Measurements from ENCODE around the gene XRCC1. TPM values are rescaled to one million over a fixed set of nuclear protein-coding genes. Genes with fewer than 3 reads are reported as not detected.
A peak's percentile ranks its signal among the peaks of the same experiment; 100 is the strongest.

The XRCC1 gene
- total and polyA plus RNA-seq, 11 donors = 11.2 to 21.3 (median 16.6) TPM

DNA sequence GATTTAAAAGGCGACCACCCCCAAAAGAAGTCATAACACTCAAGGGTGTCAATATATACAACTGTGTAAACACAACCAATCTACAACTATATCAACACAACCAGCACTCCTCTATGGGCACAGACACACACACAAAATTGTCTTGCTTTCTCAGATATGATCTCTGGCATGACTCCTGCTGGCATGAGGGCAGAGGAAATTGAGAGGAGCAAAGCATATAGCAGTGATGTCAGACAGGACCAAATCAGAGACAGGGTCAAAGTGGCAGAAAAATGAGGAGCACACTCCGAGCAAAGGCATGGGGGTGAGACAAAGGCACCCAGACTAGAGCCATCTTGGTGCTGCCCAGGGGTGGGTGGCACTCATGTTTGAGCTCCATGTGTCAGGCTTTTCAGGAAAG is 11.0 kb upstream of the XRCC1 start:
- intact Hi-C loops (cut with DNase I) = no loop called here

DNA sequence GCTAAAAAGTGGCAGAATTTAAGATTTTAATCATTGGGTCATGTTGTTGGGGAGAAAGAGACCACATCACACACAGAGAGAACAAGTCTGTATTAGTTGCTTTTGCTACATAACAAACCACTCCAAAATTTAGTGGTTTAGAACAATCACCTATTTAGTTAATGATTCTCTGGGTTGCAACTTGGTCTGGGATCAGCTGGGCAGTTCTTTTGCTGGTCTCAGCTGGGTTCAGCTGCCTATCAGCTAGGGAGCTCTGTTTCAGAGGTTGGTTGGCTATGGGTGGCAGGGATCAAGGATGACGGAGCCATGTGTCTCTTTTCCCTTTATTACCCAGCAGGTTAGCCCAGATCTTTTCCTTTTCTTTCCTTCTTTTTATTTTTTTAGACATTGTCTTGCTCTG is 9.2 kb upstream of the XRCC1 start:
- Histone ChIP-seq H3K4me1 (peaks cover 0 to 30% (median 5%) of the 10 kb centered on the region in 12 donors), H3K9me3 (no peaks in the 10 kb centered on the region), H3K27ac (peak overlapping the region in 1 of 12 donors; percentile 49), H3K4me3 (no peak overlapping the region), H3K36me3 (peaks cover 0 to 38% (median 9%) of the 10 kb centered on the region in 9 donors), H3K27me3 (no peaks in the 10 kb centered on the region)
- intact Hi-C loops (cut with DNase I) = no loop called here
- no peak for DNase-seq
- no peak for ATAC-seq
- 92 to 100% (median 100%) methylated on average over 1 of the region's 1 CpG for WGBS, 4 donors
- TF ChIP-seq, protein P1, sequence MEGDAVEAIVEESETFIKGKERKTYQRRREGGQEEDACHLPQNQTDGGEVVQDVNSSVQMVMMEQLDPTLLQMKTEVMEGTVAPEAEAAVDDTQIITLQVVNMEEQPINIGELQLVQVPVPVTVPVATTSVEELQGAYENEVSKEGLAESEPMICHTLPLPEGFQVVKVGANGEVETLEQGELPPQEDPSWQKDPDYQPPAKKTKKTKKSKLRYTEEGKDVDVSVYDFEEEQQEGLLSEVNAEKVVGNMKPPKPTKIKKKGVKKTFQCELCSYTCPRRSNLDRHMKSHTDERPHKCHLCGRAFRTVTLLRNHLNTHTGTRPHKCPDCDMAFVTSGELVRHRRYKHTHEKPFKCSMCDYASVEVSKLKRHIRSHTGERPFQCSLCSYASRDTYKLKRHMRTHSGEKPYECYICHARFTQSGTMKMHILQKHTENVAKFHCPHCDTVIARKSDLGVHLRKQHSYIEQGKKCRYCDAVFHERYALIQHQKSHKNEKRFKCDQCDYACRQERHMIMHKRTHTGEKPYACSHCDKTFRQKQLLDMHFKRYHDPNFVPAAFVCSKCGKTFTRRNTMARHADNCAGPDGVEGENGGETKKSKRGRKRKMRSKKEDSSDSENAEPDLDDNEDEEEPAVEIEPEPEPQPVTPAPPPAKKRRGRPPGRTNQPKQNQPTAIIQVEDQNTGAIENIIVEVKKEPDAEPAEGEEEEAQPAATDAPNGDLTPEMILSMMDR (IDR thresholded peaks at IDR 0.05) = no peak
- no peak for TF ChIP-seq POLR2A (IDR thresholded peaks at IDR 0.05)

More for the DNA sequence above, 11.0 kb upstream of the XRCC1 start:
- Histone ChIP-seq H3K9me3 (no peaks in the 10 kb centered on the region), H3K36me3 (peaks cover 0 to 54% (median 24%) of the 10 kb centered on the region in 9 donors), H3K4me3 (no peak overlapping the region), H3K27me3 (no peaks in the 10 kb centered on the region), H3K4me1 (peaks cover 0 to 19% (median under 1%) of the 10 kb centered on the region in 12 donors), H3K27ac (no peak overlapping the region)
- WGBS, 4 donors = 69 to 91% (median 88%) methylated on average over 2 of the region's 2 CpGs
- DNase-seq = no peak
- no peak for TF ChIP-seq POLR2A (IDR thresholded peaks at IDR 0.05)
- TF ChIP-seq, protein P1 (IDR thresholded peaks at IDR 0.05) = no peak
- ATAC-seq = no peak

DNA sequence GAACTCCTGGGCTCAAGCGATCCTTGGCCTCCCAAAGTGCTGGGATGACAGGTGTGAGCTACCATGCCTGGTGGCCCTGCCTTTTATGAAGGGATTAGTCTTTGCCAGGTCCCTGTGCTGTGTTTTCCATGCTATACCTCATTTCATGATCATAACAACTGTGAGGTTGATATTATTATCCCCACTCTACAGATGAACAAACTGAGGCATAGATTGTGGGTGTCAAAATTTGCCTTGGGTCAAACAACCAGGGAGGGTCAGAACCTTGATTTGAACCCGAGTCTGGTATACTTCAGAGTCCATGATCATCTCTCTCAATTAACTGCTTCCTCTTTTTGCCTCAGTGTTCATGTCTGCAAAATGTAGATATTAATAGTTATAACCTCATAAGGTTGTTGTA is 7.2 kb upstream of the XRCC1 start:
- intact Hi-C loops (cut with DNase I) = no loop called here
- Histone ChIP-seq H3K4me1 (peaks cover 0 to 30% (median 5%) of the 10 kb centered on the region in 12 donors), H3K4me3 (no peak overlapping the region), H3K27me3 (no peaks in the 10 kb centered on the region), H3K36me3 (peaks cover 0 to 26% (median 9%) of the 10 kb centered on the region in 9 donors), H3K9me3 (no peaks in the 10 kb centered on the region), H3K27ac (no peak overlapping the region)
- TF ChIP-seq, protein P1 (IDR thresholded peaks at IDR 0.05) = no peak
- TF ChIP-seq POLR2A (IDR thresholded peaks at IDR 0.05) = no peak
- no peak for DNase-seq
- WGBS, 4 donors = 90 to 97% (median 95%) methylated on average over 2 of the region's 2 CpGs
- ATAC-seq = no peak

DNA sequence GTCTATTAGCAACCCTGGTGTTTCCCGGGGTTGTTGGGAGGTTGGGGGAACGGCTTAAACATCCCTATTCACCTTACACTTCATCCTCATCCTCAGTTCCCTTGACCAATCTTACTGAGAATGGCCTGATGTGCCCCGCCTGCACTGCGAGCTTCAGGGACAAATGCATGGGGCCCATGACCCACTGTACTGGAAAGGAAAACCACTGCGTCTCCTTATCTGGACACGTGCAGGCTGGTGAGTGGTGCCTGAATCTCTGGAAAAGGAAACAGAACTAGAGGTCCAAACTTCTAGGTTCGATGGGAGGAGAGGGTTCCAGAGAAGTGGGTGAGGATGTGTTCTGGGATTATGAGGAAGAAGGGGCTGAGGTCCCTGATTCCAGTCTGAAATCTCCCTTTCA is 6.1 kb upstream of the XRCC1 start:
- Histone ChIP-seq H3K36me3 (peaks cover 0 to 16% (median 3%) of the 10 kb centered on the region in 9 donors), H3K4me3 (peak overlapping the region in 8 of 12 donors; percentile 48 to 66 (median 58)), H3K27ac (peak overlapping the region in 4 of 12 donors; percentile 3 to 67 (median 66)), H3K9me3 (no peaks in the 10 kb centered on the region), H3K4me1 (peaks cover 0 to 30% (median 5%) of the 10 kb centered on the region in 12 donors), H3K27me3 (no peaks in the 10 kb centered on the region)
- intact Hi-C loops (cut with DNase I) = loop anchor here in 1 of 10 donors (2.0 kb wide), 1 partner anchor 13 kb away; no protein-coding TSS in a partner anchor
- DNase-seq (no peak), ATAC-seq (no peak)
- WGBS, 4 donors = 64 to 73% (median 65%) methylated on average over 7 of the region's 7 CpGs
- no peak for TF ChIP-seq POLR2A (IDR thresholded peaks at IDR 0.05)
- TF ChIP-seq, protein P1 (IDR thresholded peaks at IDR 0.05) = no peak

Measured in heart left ventricle (tissue), 16 donors.